DND-41 (cell line): ENCODE measurements around the gene HEG1.

Experiments
- EZH2 ChIP-seq: IDR thresholded peaks from 3 replicates; pipeline ENCODE4 v1.6.1; 2012; ENCODE audit warnings: borderline replicate concordance, low read depth, mild to moderate bottlenecking, moderate library complexity, low read length, inconsistent platforms; ENCODE audit not compliant: severe bottlenecking
- TF ChIP-seq, protein P1 (sequence below): IDR thresholded peaks from 2 replicates; pipeline ENCODE4 v1.5.1; 2012; ENCODE audit warnings: borderline replicate concordance, low read length, moderate library complexity, mild to moderate bottlenecking; ENCODE audit not compliant: poor library complexity, severe bottlenecking; ENCODE audit errors: extremely low read depth

DNA sequence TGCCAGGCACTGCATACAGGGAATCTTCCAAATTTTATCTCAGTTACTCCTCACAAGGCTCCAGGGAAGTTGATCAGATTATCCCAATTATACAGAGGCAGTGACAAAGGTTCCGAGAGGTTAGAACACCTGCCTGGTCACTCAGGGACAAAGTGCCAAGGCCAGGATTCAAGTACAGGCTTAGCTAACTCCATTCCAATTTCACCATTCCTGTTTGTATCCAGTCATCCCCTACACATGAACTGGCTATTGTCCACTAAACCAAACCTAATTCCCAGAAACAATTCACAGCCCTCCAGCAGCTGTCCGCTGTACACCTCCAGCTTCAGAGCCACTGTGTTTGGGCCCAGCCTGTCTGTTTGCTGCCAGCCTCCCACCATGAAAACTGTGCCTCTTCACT is 137.3 kb downstream of the HEG1 start:
- TF ChIP-seq, protein P1, sequence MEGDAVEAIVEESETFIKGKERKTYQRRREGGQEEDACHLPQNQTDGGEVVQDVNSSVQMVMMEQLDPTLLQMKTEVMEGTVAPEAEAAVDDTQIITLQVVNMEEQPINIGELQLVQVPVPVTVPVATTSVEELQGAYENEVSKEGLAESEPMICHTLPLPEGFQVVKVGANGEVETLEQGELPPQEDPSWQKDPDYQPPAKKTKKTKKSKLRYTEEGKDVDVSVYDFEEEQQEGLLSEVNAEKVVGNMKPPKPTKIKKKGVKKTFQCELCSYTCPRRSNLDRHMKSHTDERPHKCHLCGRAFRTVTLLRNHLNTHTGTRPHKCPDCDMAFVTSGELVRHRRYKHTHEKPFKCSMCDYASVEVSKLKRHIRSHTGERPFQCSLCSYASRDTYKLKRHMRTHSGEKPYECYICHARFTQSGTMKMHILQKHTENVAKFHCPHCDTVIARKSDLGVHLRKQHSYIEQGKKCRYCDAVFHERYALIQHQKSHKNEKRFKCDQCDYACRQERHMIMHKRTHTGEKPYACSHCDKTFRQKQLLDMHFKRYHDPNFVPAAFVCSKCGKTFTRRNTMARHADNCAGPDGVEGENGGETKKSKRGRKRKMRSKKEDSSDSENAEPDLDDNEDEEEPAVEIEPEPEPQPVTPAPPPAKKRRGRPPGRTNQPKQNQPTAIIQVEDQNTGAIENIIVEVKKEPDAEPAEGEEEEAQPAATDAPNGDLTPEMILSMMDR = no peak
- TF ChIP-seq EZH2 = no peak
